Left ventricle myocardium inferior (tissue), 1 donor: ENCODE results near the gene MAML3. TPM values are rescaled to one million over a fixed set of nuclear protein-coding genes. Genes with fewer than 3 reads are reported as not detected.

ENCODE experiments used
- DNase-seq: peaks from one replicate; pipeline ENCODE4 v3.0.0-alpha.2; 2020
- H3K27ac ChIP-seq: fragments of 200-600 bp; replicated peaks from 2 replicates; pipeline ENCODE4 v1.8.0; 2021
- H3K27me3 ChIP-seq: fragments of 200-600 bp; 2 replicates; pipeline ENCODE4 v1.8.0; 2021; ENCODE audit warnings: low read depth
- H3K36me3 ChIP-seq: fragments of 200-600 bp; 2 replicates; pipeline ENCODE4 v1.8.0; 2021
- H3K4me1 ChIP-seq: fragments of 200-600 bp; 2 replicates; pipeline ENCODE4 v1.8.0; 2021
- H3K4me3 ChIP-seq: fragments of 200-600 bp; 2 replicates; pipeline ENCODE4 v1.8.0; 2021; ENCODE audit warnings: mild to moderate bottlenecking, moderate library complexity
- H3K9me3 ChIP-seq: fragments of 200-600 bp; replicated peaks from 2 replicates; pipeline ENCODE4 v1.8.0; 2021
- intact Hi-C: fragments of 100-400 bp; cut with micrococcal nuclease; formaldehyde crosslinking; loops from one replicate; pipeline ENCODE4 v1.11.0; 2022
- total RNA-seq: library from RNA; stranded (reverse); fragmentation: NEBNext Ultra II Directional; extraction: Animal tissue kit (Norgen Biotek cat#: 25700); gene quantifications from one replicate; pipeline ENCODE4 v1.2.1, GENCODE V29; 2021
- TF ChIP-seq, protein P1 (sequence below): fragments of 200-600 bp; IDR thresholded peaks from 2 replicates; pipeline ENCODE4 v1.8.0; 2021; ENCODE audit warnings: antibody characterized with exemption, mild to moderate bottlenecking, borderline replicate concordance
- donor health status: DM: no; HTN: yes; CAD: no; lungs with severe emphysema.

MAML3 gene
- total RNA-seq, 1 donor from 2014 or later, result 2.6 TPM

DNA sequence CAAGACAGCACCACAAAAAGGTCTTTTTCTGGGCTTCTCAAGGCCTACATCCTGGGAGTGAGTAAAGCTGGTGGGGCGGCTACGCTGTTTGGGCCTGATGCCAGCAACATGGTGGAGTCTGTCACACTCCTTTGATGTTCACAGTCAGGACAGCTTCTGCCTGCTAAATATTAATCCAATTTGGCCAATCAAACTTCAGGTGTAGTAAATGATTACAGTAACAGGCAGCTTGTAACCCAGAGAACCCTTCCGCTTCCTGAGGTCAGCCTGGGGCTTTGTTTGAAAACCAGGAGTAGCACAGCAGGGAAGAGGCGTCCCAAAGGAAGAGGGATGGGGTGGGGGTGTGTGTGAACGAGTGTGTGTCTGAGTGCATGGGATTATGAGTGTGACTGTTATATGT lies 220.4 kb downstream of the MAML3 start:
- H3K9me3 ChIP-seq, result no peaks in the 10 kb centered on the region
- DNase-seq, result no peak
- no peak overlapping the region for H3K4me3 ChIP-seq
- intact Hi-C loops, result no loop called here
- TF ChIP-seq, protein P1, sequence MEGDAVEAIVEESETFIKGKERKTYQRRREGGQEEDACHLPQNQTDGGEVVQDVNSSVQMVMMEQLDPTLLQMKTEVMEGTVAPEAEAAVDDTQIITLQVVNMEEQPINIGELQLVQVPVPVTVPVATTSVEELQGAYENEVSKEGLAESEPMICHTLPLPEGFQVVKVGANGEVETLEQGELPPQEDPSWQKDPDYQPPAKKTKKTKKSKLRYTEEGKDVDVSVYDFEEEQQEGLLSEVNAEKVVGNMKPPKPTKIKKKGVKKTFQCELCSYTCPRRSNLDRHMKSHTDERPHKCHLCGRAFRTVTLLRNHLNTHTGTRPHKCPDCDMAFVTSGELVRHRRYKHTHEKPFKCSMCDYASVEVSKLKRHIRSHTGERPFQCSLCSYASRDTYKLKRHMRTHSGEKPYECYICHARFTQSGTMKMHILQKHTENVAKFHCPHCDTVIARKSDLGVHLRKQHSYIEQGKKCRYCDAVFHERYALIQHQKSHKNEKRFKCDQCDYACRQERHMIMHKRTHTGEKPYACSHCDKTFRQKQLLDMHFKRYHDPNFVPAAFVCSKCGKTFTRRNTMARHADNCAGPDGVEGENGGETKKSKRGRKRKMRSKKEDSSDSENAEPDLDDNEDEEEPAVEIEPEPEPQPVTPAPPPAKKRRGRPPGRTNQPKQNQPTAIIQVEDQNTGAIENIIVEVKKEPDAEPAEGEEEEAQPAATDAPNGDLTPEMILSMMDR, result no peak
- no peaks in the 10 kb centered on the region for H3K36me3 ChIP-seq
- H3K27ac ChIP-seq, result peak overlapping the region; percentile 10
- H3K4me1 ChIP-seq, result peaks cover 19% of the 10 kb centered on the region
- no peaks in the 10 kb centered on the region for H3K27me3 ChIP-seq

DNA sequence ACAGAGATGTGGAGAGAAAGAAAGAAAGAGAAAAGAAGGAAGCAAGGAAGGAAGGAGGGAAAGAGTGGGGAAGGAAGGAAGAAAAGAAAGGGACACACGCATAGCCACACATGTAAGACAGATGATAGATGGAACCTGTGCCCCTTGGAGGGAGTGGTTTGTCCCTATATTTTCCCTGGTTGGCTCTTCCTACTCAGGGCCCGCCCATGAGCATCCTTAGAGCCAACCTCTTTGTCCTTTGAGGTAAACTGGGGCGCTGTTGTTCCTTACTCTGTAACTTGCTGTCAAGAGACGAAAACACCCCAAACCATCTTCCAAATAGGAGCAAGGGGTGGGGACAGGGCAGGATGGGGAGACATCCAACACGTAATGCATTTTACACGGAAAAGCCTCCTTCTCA lies 220.9 kb downstream of the MAML3 start:
- Histone ChIP-seq H3K9me3 (no peaks in the 10 kb centered on the region), H3K4me1 (peaks cover 19% of the 10 kb centered on the region), H3K4me3 (no peak overlapping the region), H3K27me3 (no peaks in the 10 kb centered on the region), H3K36me3 (no peaks in the 10 kb centered on the region), H3K27ac (peak overlapping the region; percentile 10)
- DNase-seq, result no peak
- TF ChIP-seq, protein P1, result no peak
- intact Hi-C loops, result no loop called here

DNA sequence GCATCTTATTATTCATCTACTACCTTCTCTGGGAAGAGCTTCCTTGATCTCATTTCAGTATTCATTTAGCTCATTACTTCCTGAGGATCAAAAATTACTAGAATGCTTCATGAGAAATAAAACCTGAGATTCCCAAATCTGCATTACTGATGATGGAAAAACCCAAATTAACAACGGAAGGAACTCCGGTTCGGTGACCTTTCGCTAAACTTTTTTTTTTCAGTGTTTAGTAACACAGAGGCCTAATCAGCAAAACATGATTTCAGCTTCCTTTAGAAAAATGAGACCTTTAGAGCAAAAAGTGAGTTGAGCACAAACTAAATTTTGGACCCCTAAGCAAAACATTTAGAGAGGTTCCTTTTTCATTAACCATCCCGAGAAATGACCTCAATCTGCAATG lies 229.2 kb downstream of the MAML3 start:
- Histone ChIP-seq H3K4me3 (no peak overlapping the region), H3K27me3 (no peaks in the 10 kb centered on the region), H3K4me1 (peaks cover 54% of the 10 kb centered on the region), H3K9me3 (no peaks in the 10 kb centered on the region), H3K36me3 (no peaks in the 10 kb centered on the region), H3K27ac (peak overlapping the region; percentile 46)
- TF ChIP-seq, protein P1, result no peak
- DNase-seq, result no peak
- intact Hi-C loops, result loop anchor here (5.0 kb wide), 1 partner anchor 43 kb away; no protein-coding TSS in a partner anchor

DNA sequence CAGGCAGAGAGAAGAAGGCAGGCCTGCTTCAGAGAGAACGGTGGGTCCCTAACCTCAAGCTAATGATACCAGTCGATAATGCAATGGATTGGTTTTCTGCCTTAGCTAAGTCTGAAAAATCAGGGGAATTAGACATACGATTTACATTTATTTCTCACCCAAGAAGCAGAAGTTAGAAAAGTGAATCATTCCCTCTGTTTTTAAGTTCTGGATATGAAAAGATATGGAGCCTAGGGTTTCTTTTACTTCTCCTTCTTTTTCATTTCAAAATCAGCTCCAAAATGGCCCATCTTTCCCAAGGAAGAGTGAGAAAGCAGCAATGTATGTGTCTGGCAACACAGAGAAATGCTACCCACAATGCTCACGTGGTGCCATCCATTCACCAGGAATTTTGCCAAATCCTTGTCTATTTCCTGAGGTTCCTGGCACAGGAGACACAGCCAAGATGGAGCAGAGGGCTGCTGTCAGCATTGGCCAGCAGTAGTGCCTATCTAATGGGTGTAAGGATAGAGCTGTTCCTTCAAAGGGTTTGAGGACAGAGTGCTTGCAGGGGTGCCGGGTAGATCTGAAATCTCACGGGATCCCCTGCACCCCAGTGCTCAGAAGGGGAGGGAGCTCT lies 231.5 kb downstream of the MAML3 start:
- H3K4me3 ChIP-seq, result no peak overlapping the region
- TF ChIP-seq, protein P1, result no peak
- H3K9me3 ChIP-seq, result no peaks in the 10 kb centered on the region
- H3K27me3 ChIP-seq, result no peaks in the 10 kb centered on the region
- intact Hi-C loops, result loop anchor here (5.0 kb wide), 1 partner anchor 45 kb away; no protein-coding TSS in a partner anchor
- peaks cover 76% of the 10 kb centered on the region for H3K4me1 ChIP-seq
- peak overlapping the region; percentile 89 for H3K27ac ChIP-seq
- H3K36me3 ChIP-seq, result no peaks in the 10 kb centered on the region
- no peak for DNase-seq

DNA sequence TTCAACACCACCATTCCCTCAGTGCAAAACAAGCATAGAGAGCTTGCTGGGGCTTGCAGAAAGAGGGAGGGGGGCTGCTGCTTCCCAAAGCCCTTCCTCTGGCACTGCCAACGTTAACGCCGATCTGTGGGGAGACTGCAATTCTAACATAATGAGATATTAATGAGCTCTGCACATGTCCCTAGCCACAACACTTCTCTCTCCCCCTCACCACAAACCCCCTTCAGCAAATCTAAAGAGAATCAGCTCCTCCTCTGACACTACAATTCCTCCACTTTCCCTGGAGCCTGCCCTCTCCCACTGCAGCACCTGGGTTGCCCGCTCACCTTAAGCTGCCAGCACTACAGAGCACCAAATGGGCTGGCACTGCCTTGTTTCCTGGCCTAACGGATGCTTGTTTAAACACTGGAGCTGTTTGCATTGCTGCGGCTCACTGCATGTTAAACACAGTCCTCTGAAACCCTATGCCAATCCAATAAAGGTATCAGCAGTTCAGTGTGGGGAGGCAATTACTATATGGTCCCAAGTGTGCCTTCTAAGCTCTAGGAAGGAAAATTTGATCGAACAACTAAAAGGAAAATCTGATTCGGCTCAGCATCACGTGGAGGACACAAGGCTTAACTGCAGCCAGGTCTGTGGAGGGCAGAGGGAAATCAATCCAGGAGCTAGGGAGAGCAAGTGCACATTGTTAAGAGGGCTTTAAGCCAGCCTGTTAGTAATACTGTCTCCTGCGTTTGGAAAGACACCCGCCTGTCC lies 232.4 kb downstream of the MAML3 start:
- TF ChIP-seq, protein P1, result no peak
- no peak for DNase-seq
- Histone ChIP-seq H3K9me3 (no peaks in the 10 kb centered on the region), H3K27ac (peak overlapping the region; percentile 89), H3K36me3 (no peaks in the 10 kb centered on the region), H3K4me3 (no peak overlapping the region), H3K27me3 (no peaks in the 10 kb centered on the region), H3K4me1 (peaks cover 78% of the 10 kb centered on the region)
- intact Hi-C loops, result loop anchor here (5.0 kb wide), 1 partner anchor 46 kb away; no protein-coding TSS in a partner anchor
